T-helper 22 cell (primary cell): Measurements from ENCODE around the gene GALNT4.

Experiments
- DNase-seq: peaks from one replicate; pipeline ENCODE4 v3.0.0-alpha.2; 2020; ENCODE audit warnings: low read depth

GALNT4 gene

DNA sequence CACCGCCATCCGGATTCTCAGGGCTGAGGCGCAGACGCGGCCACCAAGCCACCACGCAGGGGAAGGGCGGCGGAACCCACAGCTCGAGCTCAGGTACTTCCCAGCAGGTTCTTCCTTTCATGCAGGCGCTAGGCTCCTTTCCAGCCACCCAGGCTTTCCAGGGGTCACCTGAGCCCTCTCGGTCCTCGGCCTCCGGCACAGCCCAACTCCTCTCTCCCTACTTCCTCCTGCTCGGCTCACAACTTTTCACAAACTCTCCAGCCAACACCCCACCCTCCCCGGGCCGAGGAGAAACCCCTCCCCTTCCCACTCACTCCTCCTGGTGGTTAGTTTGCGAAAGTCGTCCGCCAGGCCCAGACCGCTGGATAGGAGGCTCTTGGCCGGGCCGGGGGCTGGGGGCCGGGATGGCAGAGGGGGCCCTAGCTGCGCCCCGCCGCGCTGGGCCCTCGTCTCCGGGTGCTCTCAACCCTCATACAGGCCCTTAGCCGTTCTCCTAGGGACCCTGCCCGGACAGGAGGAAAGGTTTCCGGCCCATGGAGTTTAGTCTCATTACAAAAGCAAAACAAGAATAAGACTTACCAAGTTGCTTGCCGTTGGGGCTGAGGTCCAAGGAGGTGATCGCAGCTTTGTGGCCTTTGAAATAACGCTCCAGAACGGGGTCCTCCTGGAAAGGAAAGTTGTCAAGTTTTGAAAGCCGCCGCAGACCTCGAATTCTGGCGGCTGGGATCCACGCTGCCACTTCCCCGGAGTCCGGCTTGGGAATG is at the start of gene GALNT4:
GALNT4 (minus strand) TSS at position 256 of the 764 bp plus-strand sequence; CDS start at position 9, 247 bp downstream.
- peak; percentile 61 for DNase-seq

DNA sequence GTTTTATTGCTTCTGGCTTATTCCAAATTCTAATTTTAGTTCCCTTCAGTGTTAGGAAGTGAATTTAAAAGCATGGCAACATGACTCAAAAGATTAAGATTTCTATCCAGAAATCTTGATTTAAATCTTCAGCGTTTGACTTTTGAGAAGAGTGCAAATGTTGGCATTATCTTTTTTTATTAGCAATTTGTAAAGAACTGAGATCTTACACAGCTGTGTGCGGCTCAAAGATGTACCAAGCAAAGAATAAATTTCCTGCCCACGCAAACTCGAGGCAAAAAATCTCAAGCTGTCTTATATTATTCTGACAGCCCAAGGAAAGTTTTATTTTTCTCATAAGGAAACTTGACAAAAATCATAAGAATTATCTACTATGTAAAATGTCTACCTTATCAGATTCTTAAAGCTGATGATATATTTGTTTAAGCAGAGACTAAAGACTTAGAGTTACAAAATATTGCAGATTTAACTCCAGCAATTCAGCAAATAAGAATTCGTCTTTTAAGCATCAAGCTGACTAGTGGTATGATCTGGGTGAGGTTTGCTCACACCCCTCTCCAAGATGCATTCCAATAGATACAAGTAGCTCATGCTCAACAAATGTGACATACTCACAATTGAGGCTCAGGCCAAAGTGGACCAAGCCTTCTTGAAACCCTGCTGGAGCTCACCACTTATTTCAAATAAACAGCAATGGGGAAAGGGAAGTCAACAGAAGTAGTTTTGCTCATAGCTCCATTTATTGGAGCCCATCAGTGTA is 48.6 kb upstream of the GALNT4 start:
- DNase-seq, result no peak

DNA sequence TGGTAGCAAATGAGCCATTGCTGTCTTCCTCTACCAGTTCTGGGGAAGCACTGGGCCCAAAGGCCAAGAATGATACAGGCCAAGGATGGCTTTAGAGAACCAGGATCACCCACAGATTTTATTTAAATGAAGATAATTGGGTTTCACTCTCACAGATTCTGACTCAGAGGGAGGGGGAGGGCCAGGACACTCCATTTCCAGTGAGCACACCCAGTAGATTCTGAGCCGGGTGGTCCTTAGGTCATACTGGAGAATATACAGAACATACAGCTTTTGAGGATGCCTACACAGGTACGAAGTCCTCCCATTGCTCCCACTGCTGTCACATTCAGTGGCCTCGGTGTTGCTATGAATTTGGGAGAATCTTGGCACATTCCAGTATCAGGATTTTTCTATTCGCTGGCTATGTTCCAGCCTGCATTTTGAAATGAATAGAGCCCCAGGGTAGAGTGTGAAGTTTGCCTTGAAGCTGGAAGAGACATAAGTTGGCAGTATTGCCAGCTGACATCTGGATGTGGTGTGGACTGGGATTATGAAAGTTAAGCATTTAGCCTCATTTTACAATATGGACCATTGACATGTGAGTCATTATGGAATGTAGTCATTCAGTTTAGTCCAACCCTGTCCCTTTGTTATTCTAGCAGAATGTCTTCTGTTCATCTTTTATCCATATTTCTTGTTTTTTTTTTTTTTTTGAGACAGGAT is 47.0 kb upstream of the GALNT4 start:
- DNase-seq, result no peak

GRCh38 chr12:89568484-89568883 is 43.9 kb upstream of the GALNT4 start:
- DNase-seq, result no peak

DNA sequence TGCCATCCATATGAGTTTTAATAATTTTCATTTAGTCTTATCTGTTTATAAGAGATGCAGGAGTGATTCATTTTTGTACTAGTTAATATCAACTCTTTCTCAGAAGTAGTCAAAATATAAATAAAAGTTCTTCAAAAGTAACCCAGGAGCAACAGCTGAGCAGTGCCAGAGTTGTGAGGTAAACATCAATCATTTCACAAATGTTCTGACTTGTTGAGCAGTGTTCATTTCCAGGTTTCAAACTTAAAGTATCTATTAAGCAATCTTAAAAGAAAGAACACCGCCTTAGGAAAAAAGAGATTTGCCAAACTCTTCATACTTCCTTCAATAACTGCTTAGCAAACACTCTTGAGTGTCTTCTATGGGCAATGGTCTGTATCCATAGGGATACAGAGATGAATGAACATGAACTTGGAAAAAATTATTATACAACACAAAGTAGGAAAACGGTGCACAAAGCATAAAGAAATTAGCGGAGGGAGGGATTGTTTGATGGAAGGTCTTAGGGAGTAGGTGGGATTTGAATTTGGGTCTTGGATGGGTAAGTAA is 43.2 kb upstream of the GALNT4 start:
- no peak for DNase-seq

DNA sequence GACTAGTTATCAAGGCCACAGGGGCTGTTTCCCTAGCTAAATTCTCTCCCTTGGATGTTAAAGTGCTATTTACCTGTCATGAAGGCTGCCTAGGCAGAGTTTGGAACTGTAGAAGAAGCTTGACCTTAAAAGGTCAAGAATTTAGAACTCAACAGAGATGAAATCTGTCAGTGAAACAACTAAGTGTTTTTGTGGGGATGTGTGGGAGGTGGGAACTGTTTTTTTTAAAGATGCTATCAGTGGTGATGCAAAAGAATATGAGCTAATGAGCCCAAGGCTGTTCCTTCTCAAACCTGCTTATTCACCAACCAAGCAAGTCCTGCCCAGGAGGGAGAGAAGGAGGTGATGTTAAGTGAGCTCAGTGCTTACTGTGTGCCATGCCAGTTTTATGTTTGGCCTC is 42.0 kb upstream of the GALNT4 start:
- DNase-seq, result no peak

DNA sequence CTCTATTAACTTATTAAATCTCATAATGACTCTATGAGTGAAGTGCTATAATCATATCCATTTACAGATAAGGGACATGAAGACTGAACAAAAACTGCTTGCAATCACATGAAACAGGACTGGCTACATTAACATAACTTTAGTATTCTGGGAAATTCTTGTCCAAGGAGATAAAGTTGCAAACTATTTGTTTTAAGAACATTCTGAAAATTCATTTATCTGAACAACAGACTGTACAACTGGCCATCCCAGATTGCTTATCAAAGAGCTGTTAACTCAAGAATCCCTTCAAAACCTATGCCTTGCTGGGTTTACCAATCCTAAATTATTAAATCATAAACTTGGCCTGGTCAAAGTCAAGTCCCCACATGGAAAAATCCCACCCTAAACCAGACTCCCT is 40.4 kb upstream of the GALNT4 start:
- no peak for DNase-seq

- DNase-seq, result no peak
These were observed 35.2 kb upstream of the GALNT4 start for GRCh38 chr12:89559753-89560152.

DNA sequence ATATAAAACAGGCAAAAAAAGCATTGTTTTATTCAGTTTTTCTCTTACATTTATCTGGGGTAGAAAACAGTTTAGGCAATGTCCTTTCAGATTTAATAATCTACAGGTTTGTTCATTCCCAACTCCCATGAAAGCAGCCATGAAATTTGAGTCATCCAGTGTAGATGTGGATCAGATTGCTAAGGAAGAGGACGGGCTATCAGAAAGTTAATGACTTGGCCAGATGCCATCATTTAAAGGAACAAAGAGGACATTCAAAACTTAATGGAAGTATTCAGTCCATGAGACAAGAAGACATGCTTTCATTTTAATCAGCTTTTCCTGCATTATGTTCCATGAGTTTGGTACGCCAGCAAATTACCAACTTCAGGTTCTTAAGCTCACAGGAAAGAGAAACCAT is 32.4 kb upstream of the GALNT4 start:
- no peak for DNase-seq

GRCh38 chr12:89552376-89552775 is 27.8 kb upstream of the GALNT4 start:
- DNase-seq, result no peak

GRCh38 chr12:89551747-89552146 is 27.2 kb upstream of the GALNT4 start:
- no peak for DNase-seq

- no peak for DNase-seq
These were observed 22.5 kb upstream of the GALNT4 start for GRCh38 chr12:89547101-89547500.

GRCh38 chr12:89546151-89546550 is 21.6 kb upstream of the GALNT4 start:
- DNase-seq, result no peak

DNA sequence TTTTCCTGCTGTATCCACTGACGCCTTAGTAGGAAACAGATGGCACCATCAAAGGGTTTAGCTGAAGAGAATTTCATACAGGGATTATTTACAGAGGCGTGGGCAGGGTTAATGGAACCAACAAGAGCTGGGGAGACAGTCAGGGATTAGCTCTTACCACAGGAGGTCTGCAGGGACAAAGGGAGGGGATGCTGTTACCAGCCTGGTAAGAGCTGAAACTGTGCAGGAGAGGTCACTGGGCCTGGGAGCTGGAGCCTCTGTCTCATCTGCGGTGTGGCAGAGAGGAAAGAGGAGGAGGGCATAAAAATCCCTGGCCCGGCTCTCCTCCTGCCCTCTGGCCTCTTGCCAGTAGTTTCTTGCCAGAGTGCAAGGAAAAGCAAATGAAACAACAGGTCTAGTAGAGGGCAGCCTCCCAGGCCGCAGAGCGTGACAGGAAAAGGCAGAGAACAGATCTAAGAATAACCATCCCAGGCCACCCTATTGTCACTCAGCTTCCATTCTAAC is 20.1 kb upstream of the GALNT4 start:
- DNase-seq, result no peak

DNA sequence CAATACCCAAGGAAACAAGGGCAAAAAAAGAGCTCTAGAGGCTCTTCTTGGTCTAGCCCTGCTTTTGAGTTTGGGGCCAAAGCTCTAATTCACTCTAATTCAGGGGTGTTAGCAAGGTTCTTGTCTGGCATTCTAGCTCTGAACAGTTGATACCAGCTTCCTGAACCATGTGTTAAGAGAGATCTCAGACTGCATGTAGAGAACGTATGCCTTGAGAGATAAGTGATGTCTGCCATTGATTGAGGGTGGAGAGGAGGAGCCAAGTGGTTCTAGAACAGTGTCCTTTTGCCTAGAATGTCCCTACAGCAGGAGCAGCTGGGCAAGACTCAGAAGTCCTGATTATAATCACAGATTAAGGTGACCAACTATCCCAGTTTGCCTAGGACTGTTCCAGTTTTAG is 19.4 kb upstream of the GALNT4 start:
- no peak for DNase-seq

GRCh38 chr12:89542912-89543592 is 18.5 kb upstream of the GALNT4 start:
- peak; percentile 16 for DNase-seq

- DNase-seq, result no peak
These were observed 17.6 kb upstream of the GALNT4 start for GRCh38 chr12:89542236-89542635.

GRCh38 chr12:89540586-89540985 is 16.0 kb upstream of the GALNT4 start:
- no peak for DNase-seq

DNA sequence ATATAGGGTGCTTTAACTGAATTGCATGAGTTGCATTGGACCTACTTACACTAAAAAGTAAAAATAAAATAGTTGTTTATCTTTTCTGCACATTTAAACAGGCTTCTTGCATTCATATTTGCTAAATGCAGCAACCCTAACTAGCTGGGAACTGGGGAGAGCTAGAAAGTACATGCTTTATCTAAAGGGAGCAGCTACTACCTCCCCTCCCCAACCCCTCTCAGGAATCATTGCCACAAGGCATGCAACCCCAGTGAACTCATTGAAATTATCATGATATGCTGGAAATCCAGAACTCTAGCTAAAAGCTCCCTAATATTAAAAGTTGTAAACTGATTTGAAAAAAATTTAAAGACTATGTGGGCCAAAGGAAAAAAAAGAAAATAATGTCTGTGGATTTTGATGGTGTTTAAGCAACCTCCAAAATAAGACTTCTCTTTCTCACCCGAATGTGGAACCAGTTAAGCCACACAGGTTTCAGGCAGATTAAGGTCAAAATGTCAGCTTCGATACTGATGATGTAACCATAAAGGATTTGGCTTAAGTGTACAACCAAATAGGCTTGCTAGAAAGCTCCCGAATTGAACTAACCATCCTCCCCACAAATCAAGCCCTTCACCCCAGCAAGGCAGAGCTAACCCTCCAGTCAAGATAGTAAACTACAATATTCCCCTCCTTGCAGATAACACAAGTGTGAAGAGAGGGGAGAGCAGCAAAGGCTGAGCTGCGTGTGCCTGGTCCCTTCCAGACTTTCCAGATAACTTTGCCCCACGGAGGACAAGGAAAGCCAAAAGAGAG is 15.0 kb upstream of the GALNT4 start:
- DNase-seq, result no peak

- DNase-seq, result no peak
These were observed 14.3 kb upstream of the GALNT4 start for GRCh38 chr12:89538897-89539296.

- no peak for DNase-seq
These were observed 12.8 kb upstream of the GALNT4 start for GRCh38 chr12:89537389-89537788.
